ENCODE measurements around the gene AP3S2. TPM values are rescaled to one million over a fixed set of nuclear protein-coding genes. Genes with fewer than 3 reads are reported as not detected.

AP3S2 gene
- total and polyA plus RNA-seq, 2 of the 13 experiments (the other 11 are each of a cell fraction or from before 2014, with no cell fraction given), result 17.6 to 44.4 TPM

DNA sequence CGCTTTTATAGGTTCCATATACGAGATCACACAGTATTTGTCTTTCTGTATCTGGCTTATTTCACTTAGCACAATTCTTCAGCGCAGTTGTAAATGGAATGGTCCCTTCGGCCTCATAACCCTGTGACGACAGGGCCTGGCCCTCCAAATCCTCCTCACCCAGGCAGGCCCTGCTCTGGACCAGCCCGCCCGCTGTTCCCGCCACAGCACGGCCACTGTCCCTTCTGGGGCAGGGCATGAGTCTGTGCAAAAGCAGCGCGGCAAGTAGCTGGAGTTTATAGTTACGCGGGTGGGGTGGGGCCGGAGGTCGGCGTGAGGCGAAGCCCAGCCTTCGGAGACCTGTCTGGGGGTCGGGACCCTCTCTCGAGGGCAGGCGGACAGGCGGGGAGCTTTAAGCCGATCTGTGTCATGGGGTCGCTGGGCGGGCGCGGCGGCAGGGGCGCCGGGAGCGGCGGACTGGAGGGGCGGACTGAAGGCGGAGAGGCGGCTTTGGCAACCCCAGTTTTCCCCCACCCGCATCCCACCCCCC, 18.4 kb upstream of the AP3S2 start:
- DNase-seq (ENCODE audit: low spot score), result no peak
- Histone ChIP-seq H3K79me2 (ENCODE audit: insufficient read depth, low read length) (no peaks in the 10 kb centered on the region), H2AFZ (ENCODE audit: low read length) (no peak overlapping the region), H3K4me2 (ENCODE audit: low read depth, low read length) (peak overlapping the region; percentile 97), H3K27ac (ENCODE audit: extremely low read length, insufficient read depth, low read length) (no peak overlapping the region), H3K9ac (ENCODE audit: insufficient read depth, low read depth, low read length) (peak overlapping the region; percentile 76), H3K36me3 (replicated peaks in 1 of 2; ENCODE audit: control insufficient read depth in 1 of 2, insufficient read depth in 2 of 2, low read length in 2 of 2) (no peaks in the 10 kb centered on the region), H4K20me1 (ENCODE audit: insufficient read depth, low read length) (no peaks in the 10 kb centered on the region), H3K27me3 (ENCODE audit: control insufficient read depth in 1 of 2, insufficient read depth in 2 of 2, low read length in 2 of 2) (no peaks in the 10 kb centered on the region), H3K4me3 (replicated peaks in 1 of 3; ENCODE audit: insufficient read depth in 1 of 3, low read depth in 2 of 3, low read length in 3 of 3) (peak overlapping the region; percentile 62 to 86 (median 84)), H3K9me3 (ENCODE audit: low read length) (no peaks in the 10 kb centered on the region), H3K4me1 (ENCODE audit: insufficient read depth, low read length) (peaks cover 24% of the 10 kb centered on the region)
- no peak for FAIRE-seq
- in situ Hi-C loops (cut with HindIII; ENCODE audit: extremely low pct_ligation_motif_present, low pct_unique_long_range_greater_than_20kb) (loop anchor here (5.0 kb wide), 1 partner anchor 60 kb away; no protein-coding TSS in a partner anchor), intact Hi-C loops (cut with micrococcal nuclease; ENCODE audit: unreplicated experiment) (loop anchor here (2.0 to 10.0 kb wide), 2 partner anchors 83 to 159 kb away; no protein-coding TSS in a partner anchor)
- ChIA-PET CTCF (ENCODE audit: low intra/inter-chr PET ratio, low total read pairs) (no interaction called here), POLR2A (interaction anchor here (0.9 to 2.5 kb wide), 9 partner anchors 10 to 190 kb away, joined by 3 to 14 read pairs (median 7); partner anchors contain the start of genes AP3S2 and IDH2)
- 9% methylated on average over 14 of the region's 36 CpGs for WGBS (ENCODE audit: low lambda C conversion rate)
- no TSS peak for BruUV-seq (replicated peaks)
- peak; percentile 81 for ATAC-seq
- TF ChIP-seq ZNF782 (CRISPR knock-in tag; IDR thresholded peaks at IDR 0.05; ENCODE audit: borderline replicate concordance), result 0 out of 2 replicates have a peak, but pooled peaks have one; percentile 48
- TF ChIP-seq, protein P1, sequence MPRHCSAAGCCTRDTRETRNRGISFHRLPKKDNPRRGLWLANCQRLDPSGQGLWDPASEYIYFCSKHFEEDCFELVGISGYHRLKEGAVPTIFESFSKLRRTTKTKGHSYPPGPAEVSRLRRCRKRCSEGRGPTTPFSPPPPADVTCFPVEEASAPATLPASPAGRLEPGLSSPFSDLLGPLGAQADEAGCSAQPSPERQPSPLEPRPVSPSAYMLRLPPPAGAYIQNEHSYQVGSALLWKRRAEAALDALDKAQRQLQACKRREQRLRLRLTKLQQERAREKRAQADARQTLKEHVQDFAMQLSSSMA (CRISPR knock-in tag; IDR thresholded peaks at IDR 0.05), result 0 out of 2 replicates have a peak, but pooled peaks have one; percentile 33
- TF ChIP-seq, protein P2, sequence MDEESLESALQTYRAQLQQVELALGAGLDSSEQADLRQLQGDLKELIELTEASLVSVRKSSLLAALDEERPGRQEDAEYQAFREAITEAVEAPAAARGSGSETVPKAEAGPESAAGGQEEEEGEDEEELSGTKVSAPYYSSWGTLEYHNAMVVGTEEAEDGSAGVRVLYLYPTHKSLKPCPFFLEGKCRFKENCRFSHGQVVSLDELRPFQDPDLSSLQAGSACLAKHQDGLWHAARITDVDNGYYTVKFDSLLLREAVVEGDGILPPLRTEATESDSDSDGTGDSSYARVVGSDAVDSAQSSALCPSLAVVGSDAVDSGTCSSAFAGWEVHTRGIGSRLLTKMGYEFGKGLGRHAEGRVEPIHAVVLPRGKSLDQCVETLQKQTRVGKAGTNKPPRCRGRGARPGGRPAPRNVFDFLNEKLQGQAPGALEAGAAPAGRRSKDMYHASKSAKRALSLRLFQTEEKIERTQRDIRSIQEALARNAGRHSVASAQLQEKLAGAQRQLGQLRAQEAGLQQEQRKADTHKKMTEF (CRISPR knock-in tag; IDR thresholded peaks at IDR 0.05), result peak; percentile 26; the same call in 1 of the 2 replicates
- TF ChIP-seq ZNF543 (CRISPR knock-in tag; IDR thresholded peaks at IDR 0.05), result 0 out of 2 replicates have a peak, but pooled peaks have one; percentile 33
- TF ChIP-seq, protein P3, sequence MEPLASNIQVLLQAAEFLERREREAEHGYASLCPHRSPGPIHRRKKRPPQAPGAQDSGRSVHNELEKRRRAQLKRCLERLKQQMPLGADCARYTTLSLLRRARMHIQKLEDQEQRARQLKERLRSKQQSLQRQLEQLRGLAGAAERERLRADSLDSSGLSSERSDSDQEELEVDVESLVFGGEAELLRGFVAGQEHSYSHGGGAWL (CRISPR knock-in tag; IDR thresholded peaks at IDR 0.05), result 0 out of 2 replicates have a peak, but pooled peaks have one; percentile 6
- TF ChIP-seq TEAD2 (CRISPR knock-in tag; IDR thresholded peaks at IDR 0.05), result no peak
- peak; percentile 62; the same call in 1 of the 2 replicates for TF ChIP-seq ZFY (CRISPR knock-in tag; IDR thresholded peaks at IDR 0.05)
- TF ChIP-seq ZFX (CRISPR knock-in tag; IDR thresholded peaks at IDR 0.05; ENCODE audit: low read depth), result peak; percentile 84; the same call in 1 of the 2 replicates
- peak; percentile 26; the same call in 1 of the 2 replicates for TF ChIP-seq SPEN (CRISPR knock-in tag; IDR thresholded peaks at IDR 0.05; ENCODE audit: low read depth)
- peak; percentile 47; the same call in 1 of the 2 replicates for TF ChIP-seq ZSCAN31 (CRISPR knock-in tag; IDR thresholded peaks at IDR 0.05; ENCODE audit: low read depth)
- no peak for TF ChIP-seq HNRNPLL (IDR thresholded peaks at IDR 0.05; ENCODE audit: low read depth, low read length, poor library complexity, severe bottlenecking)
- TF ChIP-seq, protein P4, sequence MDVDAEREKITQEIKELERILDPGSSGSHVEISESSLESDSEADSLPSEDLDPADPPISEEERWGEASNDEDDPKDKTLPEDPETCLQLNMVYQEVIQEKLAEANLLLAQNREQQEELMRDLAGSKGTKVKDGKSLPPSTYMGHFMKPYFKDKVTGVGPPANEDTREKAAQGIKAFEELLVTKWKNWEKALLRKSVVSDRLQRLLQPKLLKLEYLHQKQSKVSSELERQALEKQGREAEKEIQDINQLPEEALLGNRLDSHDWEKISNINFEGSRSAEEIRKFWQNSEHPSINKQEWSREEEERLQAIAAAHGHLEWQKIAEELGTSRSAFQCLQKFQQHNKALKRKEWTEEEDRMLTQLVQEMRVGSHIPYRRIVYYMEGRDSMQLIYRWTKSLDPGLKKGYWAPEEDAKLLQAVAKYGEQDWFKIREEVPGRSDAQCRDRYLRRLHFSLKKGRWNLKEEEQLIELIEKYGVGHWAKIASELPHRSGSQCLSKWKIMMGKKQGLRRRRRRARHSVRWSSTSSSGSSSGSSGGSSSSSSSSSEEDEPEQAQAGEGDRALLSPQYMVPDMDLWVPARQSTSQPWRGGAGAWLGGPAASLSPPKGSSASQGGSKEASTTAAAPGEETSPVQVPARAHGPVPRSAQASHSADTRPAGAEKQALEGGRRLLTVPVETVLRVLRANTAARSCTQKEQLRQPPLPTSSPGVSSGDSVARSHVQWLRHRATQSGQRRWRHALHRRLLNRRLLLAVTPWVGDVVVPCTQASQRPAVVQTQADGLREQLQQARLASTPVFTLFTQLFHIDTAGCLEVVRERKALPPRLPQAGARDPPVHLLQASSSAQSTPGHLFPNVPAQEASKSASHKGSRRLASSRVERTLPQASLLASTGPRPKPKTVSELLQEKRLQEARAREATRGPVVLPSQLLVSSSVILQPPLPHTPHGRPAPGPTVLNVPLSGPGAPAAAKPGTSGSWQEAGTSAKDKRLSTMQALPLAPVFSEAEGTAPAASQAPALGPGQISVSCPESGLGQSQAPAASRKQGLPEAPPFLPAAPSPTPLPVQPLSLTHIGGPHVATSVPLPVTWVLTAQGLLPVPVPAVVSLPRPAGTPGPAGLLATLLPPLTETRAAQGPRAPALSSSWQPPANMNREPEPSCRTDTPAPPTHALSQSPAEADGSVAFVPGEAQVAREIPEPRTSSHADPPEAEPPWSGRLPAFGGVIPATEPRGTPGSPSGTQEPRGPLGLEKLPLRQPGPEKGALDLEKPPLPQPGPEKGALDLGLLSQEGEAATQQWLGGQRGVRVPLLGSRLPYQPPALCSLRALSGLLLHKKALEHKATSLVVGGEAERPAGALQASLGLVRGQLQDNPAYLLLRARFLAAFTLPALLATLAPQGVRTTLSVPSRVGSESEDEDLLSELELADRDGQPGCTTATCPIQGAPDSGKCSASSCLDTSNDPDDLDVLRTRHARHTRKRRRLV (CRISPR knock-in tag; IDR thresholded peaks at IDR 0.05), result no peak
- TF ChIP-seq HOXA7 (CRISPR knock-in tag; IDR thresholded peaks at IDR 0.05), result no peak
- TF ChIP-seq ASH2L (IDR thresholded peaks at IDR 0.05; ENCODE audit: insufficient read length, low read depth, low read length), result no peak
- TF ChIP-seq ZBTB7B (CRISPR knock-in tag; IDR thresholded peaks at IDR 0.05), result peak; percentile 41; the same call in 1 of the 2 replicates

All from HepG2 (cell line).